H9 (cell line): Measurements from ENCODE around the gene ABHD3. TPM values are rescaled to one million over a fixed set of nuclear protein-coding genes. Genes with fewer than 3 reads are reported as not detected.

Source experiments
- DNase-seq: peaks from one replicate; pipeline ENCODE4 v3.0.0-alpha.2; 2017
- H2AFZ ChIP-seq: one replicate; pipeline ENCODE4 v1.6.1; 2013; ENCODE audit warnings: mild to moderate bottlenecking, low read length, control low read depth, moderate library complexity
- H2AK5ac ChIP-seq: 2 replicates; pipeline ENCODE4 v1.6.1; 2013; ENCODE audit warnings: low read length, control low read depth, mixed read lengths; ENCODE audit not compliant: insufficient read length
- H2BK120ac ChIP-seq: one replicate; pipeline ENCODE4 v1.6.1; 2013; ENCODE audit warnings: low read depth, mild to moderate bottlenecking, low read length, control low read depth, inconsistent platforms; ENCODE audit not compliant: poor library complexity, severe bottlenecking
- H2BK12ac ChIP-seq: 2 replicates; pipeline ENCODE4 v1.6.1; 2013; ENCODE audit warnings: low read length, control low read depth, mixed read lengths, low read depth; ENCODE audit not compliant: insufficient read length
- H2BK15ac ChIP-seq: 2 replicates; pipeline ENCODE4 v1.6.1; 2013; ENCODE audit warnings: low read depth, low read length, control low read depth
- H2BK20ac ChIP-seq: one replicate; pipeline ENCODE4 v1.6.1; 2013; ENCODE audit warnings: low read depth, mild to moderate bottlenecking, low read length, control low read depth, inconsistent platforms; ENCODE audit not compliant: poor library complexity, severe bottlenecking
- H2BK5ac ChIP-seq: 2 replicates; pipeline ENCODE4 v1.6.1; 2013; ENCODE audit warnings: low read length, control low read depth, mixed read lengths; ENCODE audit not compliant: insufficient read length
- H3K14ac ChIP-seq: 2 replicates; pipeline ENCODE4 v1.6.1; 2013; ENCODE audit warnings: low read length, control low read depth; ENCODE audit not compliant: insufficient read depth
- H3K18ac ChIP-seq: 2 replicates; pipeline ENCODE4 v1.6.1; 2013; ENCODE audit warnings: low read depth, mild to moderate bottlenecking, mixed read lengths, low read length, control low read depth; ENCODE audit not compliant: insufficient read length
- H3K23ac ChIP-seq: 2 replicates; pipeline ENCODE4 v1.6.1; 2013; ENCODE audit warnings: low read length, control low read depth, mixed read lengths, low read depth; ENCODE audit not compliant: insufficient read length
- H3K23me2 ChIP-seq: 2 replicates; pipeline ENCODE4 v1.6.1; 2013; ENCODE audit warnings: low read depth, mild to moderate bottlenecking, mixed read lengths, low read length, control low read depth; ENCODE audit not compliant: insufficient read length, poor library complexity, severe bottlenecking
- H3K27ac ChIP-seq: 2 replicates; pipeline ENCODE4 v1.5.1; 2013; ENCODE audit warnings: low read length, control low read depth, mixed read lengths, low read depth; ENCODE audit not compliant: insufficient read length
- H3K27me3 ChIP-seq: 2 replicates; pipeline ENCODE4 v1.6.1; 2013; ENCODE audit warnings: low read length, control low read depth, inconsistent platforms; ENCODE audit not compliant: insufficient read depth
- H3K4ac ChIP-seq: 2 replicates; pipeline ENCODE4 v1.6.1; 2013; ENCODE audit warnings: low read depth, mild to moderate bottlenecking, control low read depth, inconsistent platforms, low read length, moderate library complexity
- H3K4me1 ChIP-seq: 2 replicates; pipeline ENCODE4 v1.6.1; 2013; ENCODE audit warnings: low read length, control low read depth, inconsistent platforms; ENCODE audit not compliant: insufficient read depth
- H3K4me2 ChIP-seq: 2 replicates; pipeline ENCODE4 v1.6.1; 2013; ENCODE audit warnings: low read length, control low read depth, mixed read lengths; ENCODE audit not compliant: insufficient read length, insufficient read depth
- H3K56ac ChIP-seq: 2 replicates; pipeline ENCODE4 v1.6.1; 2013; ENCODE audit warnings: low read depth, mild to moderate bottlenecking, mixed read lengths, low read length, control low read depth; ENCODE audit not compliant: insufficient read length
- H3K79me1 ChIP-seq: 2 replicates; pipeline ENCODE4 v1.6.1; 2013; ENCODE audit warnings: low read depth, mild to moderate bottlenecking, moderate library complexity, low read length, control low read depth, inconsistent platforms; ENCODE audit not compliant: insufficient read depth, poor library complexity, severe bottlenecking
- H3K79me2 ChIP-seq: 2 replicates; pipeline ENCODE4 v1.6.1; 2013; ENCODE audit warnings: low read length, control low read depth, inconsistent platforms; ENCODE audit not compliant: insufficient read depth
- H3K9ac ChIP-seq: 2 replicates; pipeline ENCODE4 v1.6.1; 2013; ENCODE audit warnings: low read length, control low read depth, mixed read lengths; ENCODE audit not compliant: insufficient read length; ENCODE audit errors: extremely low read depth
- H3K9me3 ChIP-seq: one replicate; pipeline ENCODE4 v1.6.1; 2013; ENCODE audit warnings: low read depth, low read length, inconsistent platforms; ENCODE audit not compliant: control insufficient read depth
- H3T11ph ChIP-seq: one replicate; pipeline ENCODE4 v1.6.1; 2013; ENCODE audit warnings: mild to moderate bottlenecking, low read length, control low read depth, inconsistent platforms
- H4K20me1 ChIP-seq: one replicate; pipeline ENCODE4 v1.6.1; 2013; ENCODE audit not compliant: control insufficient read depth, insufficient read length, insufficient read depth
- H4K5ac ChIP-seq: 2 replicates; pipeline ENCODE4 v1.6.1; 2013; ENCODE audit warnings: low read depth, mild to moderate bottlenecking, mixed read lengths, low read length, control low read depth; ENCODE audit not compliant: insufficient read length
- H4K8ac ChIP-seq: replicated peaks from 2 replicates; pipeline ENCODE4 v1.6.1; 2013; ENCODE audit warnings: low read length, control low read depth, mixed read lengths, low read depth; ENCODE audit not compliant: insufficient read length
- H4K91ac ChIP-seq: 2 replicates; pipeline ENCODE4 v1.6.1; 2013; ENCODE audit warnings: low read depth, mild to moderate bottlenecking, moderate library complexity, mixed read lengths, low read length, control low read depth; ENCODE audit not compliant: insufficient read length
- H3K27ac Mint-ChIP-seq, 3 experiments: 2 replicates in 2 of 3; 3 replicates in 1 of 3; pipeline ENCODE4 v1.8.0; 2020 to 2021; ENCODE audit warnings: mixed read lengths in 3 of 3, mild to moderate bottlenecking in 1 of 3, moderate library complexity in 1 of 3
- H3K27me3 Mint-ChIP-seq: 2 replicates; pipeline ENCODE4 v1.8.0; 2021; ENCODE audit warnings: low read depth, mild to moderate bottlenecking, moderate library complexity, mixed read lengths
- H3K36me3 Mint-ChIP-seq, 3 experiments: 2 replicates in 2 of 3; 3 replicates in 1 of 3; pipeline ENCODE4 v1.8.0; 2020 to 2021; ENCODE audit warnings: low read depth in 3 of 3, mixed read lengths in 3 of 3; ENCODE audit not compliant: insufficient read depth in 1 of 3
- H3K4me1 Mint-ChIP-seq, 2 experiments: 2 replicates each; pipeline ENCODE4 v1.8.0; 2020; ENCODE audit warnings: mixed read lengths in 2 of 2
- H3K4me3 Mint-ChIP-seq, 2 experiments: 2 replicates in 1 of 2; 3 replicates in 1 of 2; pipeline ENCODE4 v1.8.0; 2020 to 2021; ENCODE audit warnings: mild to moderate bottlenecking in 2 of 2, mixed read lengths in 2 of 2, moderate library complexity in 1 of 2
- H3K9me3 Mint-ChIP-seq, 2 experiments: 2 replicates in 1 of 2; 3 replicates in 1 of 2; pipeline ENCODE4 v1.8.0; 2020; ENCODE audit warnings: mild to moderate bottlenecking in 2 of 2, mixed read lengths in 2 of 2, moderate library complexity in 1 of 2
- WGBS: extraction: QIAGEN DNeasy Blood & Tissue Kit; methylation state at CpG from one replicate; pipeline ENCODE4 v1.1.7; 2013; ENCODE audit warnings: missing lambda C conversion rate, low lambda C conversion rate, mixed read lengths; ENCODE audit not compliant: insufficient read length; ENCODE audit errors: extremely low coverage; 5-methylcytosine and 5-hydroxymethylcytosine counted together
- total RNA-seq: library from RNA; stranded (reverse); gene quantifications from 2 replicates; pipeline ENCODE4 v1.2.1, GENCODE V29; 2021
- TF ChIP-seq, protein P1 (sequence below): fragments of 200-600 bp; sonication (generic); conservative IDR thresholded peaks from 3 replicates; pipeline ENCODE4 v1.8.0; 2021; ENCODE audit warnings: antibody characterized with exemption, mild to moderate bottlenecking

ABHD3 gene
- total RNA-seq, 1 experiment from 2014 or later: 12.0 TPM

DNA sequence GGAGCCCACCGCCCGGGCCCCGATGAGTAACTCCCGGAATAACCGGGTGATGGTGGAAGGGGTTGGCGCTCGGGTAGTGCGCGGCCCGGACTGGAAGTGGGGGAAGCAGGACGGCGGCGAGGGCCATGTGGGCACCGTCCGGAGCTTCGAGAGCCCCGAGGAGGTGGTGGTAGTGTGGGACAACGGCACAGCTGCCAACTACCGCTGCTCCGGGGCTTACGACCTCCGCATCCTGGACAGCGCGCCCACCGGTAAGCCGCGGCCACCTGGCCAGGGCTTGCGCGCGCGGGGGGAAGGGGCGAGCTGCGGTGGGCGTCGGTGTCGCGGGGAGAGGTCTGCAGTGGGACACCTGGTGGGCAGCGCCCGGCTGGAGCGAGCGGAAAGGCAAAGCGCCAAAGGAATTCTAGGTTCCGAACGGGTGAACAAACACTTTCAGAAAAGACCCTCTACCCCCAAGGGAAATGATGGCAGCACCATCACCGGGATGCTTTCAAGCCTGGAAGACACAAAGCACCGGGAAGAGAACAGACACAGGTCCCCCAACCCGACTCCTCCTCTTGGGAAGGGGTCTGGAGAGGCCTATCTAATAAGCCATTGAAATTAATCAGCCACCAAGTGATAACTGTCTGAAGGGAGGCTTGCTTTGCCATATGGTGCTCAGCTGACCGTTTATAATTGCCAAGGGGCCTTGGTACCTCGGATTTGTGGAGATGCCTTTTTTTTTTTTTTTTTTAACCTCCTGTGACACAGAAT lies 37.2 kb upstream of the ABHD3 start:
- Histone ChIP-seq H4K5ac (no peak overlapping the region), H3K56ac (no peak overlapping the region), H4K8ac (no peak overlapping the region), H4K20me1 (no peaks in the 10 kb centered on the region), H4K91ac (no peak overlapping the region), H3K79me2 (peaks cover 21% of the 10 kb centered on the region; the same call in 1 of the 2 replicates), H3K27me3 (no peaks in the 10 kb centered on the region), H3K9me3 (no peaks in the 10 kb centered on the region), H3K9ac (peak overlapping the region; percentile 63), H3K23ac (no peak overlapping the region), H2BK15ac (no peak overlapping the region), H2AFZ (no peak overlapping the region), H2AK5ac (no peak overlapping the region), H2BK12ac (no peak overlapping the region), H3T11ph (no peak overlapping the region), H2BK5ac (no peak overlapping the region), H3K4ac (no peak overlapping the region), H3K18ac (peak overlapping the region; percentile 83), H3K14ac (peak overlapping the region; percentile 80), H2BK20ac (no peak overlapping the region), H3K4me1 (no peaks in the 10 kb centered on the region), H3K79me1 (no peaks in the 10 kb centered on the region), H3K27ac (no peak overlapping the region), H3K4me2 (peak overlapping the region; percentile 95), H2BK120ac (no peak overlapping the region), H3K23me2 (peaks cover 3% of the 10 kb centered on the region)
- Mint-ChIP-seq H3K27me3 (peaks cover 3% of the 10 kb centered on the region; the same call in 1 of the 2 replicates), H3K36me3 (peaks cover 0 to 9% (median 5%) of the 10 kb centered on the region in 3 experiments; a peak in 4 of 7 replicates), H3K4me3 (peak overlapping the region; percentile 88 to 95), H3K9me3 (peaks cover 7% of the 10 kb centered on the region in 2 experiments; a peak in 3 of 5 replicates), H3K4me1 (peaks cover 46 to 52% of the 10 kb centered on the region in 2 experiments), H3K27ac (peak overlapping the region; percentile 70 to 91 (median 70); a peak in 5 of 7 replicates)
- WGBS: no CpG with 5 or more reads among the region's 49 CpGs
- TF ChIP-seq, protein P1, sequence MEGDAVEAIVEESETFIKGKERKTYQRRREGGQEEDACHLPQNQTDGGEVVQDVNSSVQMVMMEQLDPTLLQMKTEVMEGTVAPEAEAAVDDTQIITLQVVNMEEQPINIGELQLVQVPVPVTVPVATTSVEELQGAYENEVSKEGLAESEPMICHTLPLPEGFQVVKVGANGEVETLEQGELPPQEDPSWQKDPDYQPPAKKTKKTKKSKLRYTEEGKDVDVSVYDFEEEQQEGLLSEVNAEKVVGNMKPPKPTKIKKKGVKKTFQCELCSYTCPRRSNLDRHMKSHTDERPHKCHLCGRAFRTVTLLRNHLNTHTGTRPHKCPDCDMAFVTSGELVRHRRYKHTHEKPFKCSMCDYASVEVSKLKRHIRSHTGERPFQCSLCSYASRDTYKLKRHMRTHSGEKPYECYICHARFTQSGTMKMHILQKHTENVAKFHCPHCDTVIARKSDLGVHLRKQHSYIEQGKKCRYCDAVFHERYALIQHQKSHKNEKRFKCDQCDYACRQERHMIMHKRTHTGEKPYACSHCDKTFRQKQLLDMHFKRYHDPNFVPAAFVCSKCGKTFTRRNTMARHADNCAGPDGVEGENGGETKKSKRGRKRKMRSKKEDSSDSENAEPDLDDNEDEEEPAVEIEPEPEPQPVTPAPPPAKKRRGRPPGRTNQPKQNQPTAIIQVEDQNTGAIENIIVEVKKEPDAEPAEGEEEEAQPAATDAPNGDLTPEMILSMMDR: no peak
- peak; percentile 35 for DNase-seq
